Fibroblast of mammary gland (primary cell): ENCODE results near the gene DUOX2.
"Not testable (repeated sequence)": the region's sequence is repeated elsewhere in the genome, so short reads cannot be mapped to it uniquely, and the experiment has no call there.

Experiments
- DNase-seq: peaks from one replicate; pipeline ENCODE4 v3.0.0-alpha.2; 2010; ENCODE audit warnings: low read depth
- H3K4me3 ChIP-seq: 2 replicates; pipeline ENCODE4 v1.5.1; 2011; ENCODE audit warnings: low read depth, mild to moderate bottlenecking, low read length, moderate library complexity; ENCODE audit not compliant: control insufficient read depth
- CTCF ChIP-seq: conservative IDR thresholded peaks from 2 replicates; pipeline ENCODE4 v1.5.1; 2011; ENCODE audit warnings: low read depth, low read length, inconsistent platforms; ENCODE audit not compliant: control insufficient read depth, insufficient read depth

Gene DUOX2

DNA sequence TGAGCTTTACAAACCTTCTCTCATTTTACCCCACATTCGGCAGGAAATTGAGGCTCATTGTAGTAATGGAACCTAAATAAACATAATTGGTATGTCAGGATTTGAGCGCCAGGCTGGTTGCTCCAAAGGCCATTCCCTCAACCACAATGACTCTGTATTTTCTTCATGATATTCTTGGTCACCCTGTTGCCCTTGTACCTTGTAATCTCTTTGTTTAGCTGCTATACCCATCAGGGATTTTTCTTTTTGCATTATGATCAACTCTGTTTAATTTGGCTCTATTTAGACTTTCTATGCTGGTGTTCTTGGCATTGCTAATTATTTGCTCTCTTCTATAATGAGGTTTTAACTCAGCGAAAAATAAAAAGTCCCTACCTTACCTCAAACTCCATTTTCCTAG, 29.8 kb downstream of the DUOX2 start:
- DNase-seq = no peak
- no peak for TF ChIP-seq CTCF
- no peak overlapping the region for H3K4me3 ChIP-seq

GRCh38 chr15:45083223-45083622, 30.7 kb downstream of the DUOX2 start:
- TF ChIP-seq CTCF = no peak
- H3K4me3 ChIP-seq = no peak overlapping the region

DNA sequence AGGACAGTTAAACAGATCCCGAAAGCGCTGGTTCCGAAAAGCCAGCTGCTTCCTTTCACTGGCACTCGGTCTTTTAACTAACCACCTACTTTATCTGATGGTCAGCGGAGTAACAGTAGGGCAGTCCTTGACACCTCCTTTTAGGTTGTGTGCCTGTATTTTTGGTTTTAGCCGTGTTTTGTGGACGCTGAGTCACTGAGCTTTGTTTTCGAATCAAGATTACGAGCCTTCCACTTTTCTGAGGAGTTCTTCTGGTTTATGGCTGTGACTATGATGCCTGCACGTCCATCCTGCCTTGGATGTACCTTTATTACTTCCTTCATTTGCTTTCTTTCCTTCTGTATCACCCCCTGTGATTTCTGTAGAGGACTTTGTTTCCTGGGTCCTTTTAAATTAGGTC, 31.6 kb downstream of the DUOX2 start:
- not testable (repeated sequence) for H3K4me3 ChIP-seq, DNase-seq

More at GRCh38 chr15:45083223-45083622, 30.7 kb downstream of the DUOX2 start:
- no peak for DNase-seq

GRCh38 chr15:45080593-45080992, 33.4 kb downstream of the DUOX2 start:
- H3K4me3 ChIP-seq, DNase-seq: not testable (repeated sequence)

- not testable (repeated sequence) for H3K4me3 ChIP-seq, DNase-seq
Observed at GRCh38 chr15:45079628-45080246, 34.2 kb downstream of the DUOX2 start.

GRCh38 chr15:45079201-45079600, 34.8 kb downstream of the DUOX2 start:
- not testable (repeated sequence) for H3K4me3 ChIP-seq, DNase-seq

GRCh38 chr15:45077391-45077790, 36.6 kb downstream of the DUOX2 start:
- not testable (repeated sequence) for H3K4me3 ChIP-seq, DNase-seq

GRCh38 chr15:45075440-45076320, 38.3 kb downstream of the DUOX2 start:
- H3K4me3 ChIP-seq, DNase-seq: not testable (repeated sequence)

DNA sequence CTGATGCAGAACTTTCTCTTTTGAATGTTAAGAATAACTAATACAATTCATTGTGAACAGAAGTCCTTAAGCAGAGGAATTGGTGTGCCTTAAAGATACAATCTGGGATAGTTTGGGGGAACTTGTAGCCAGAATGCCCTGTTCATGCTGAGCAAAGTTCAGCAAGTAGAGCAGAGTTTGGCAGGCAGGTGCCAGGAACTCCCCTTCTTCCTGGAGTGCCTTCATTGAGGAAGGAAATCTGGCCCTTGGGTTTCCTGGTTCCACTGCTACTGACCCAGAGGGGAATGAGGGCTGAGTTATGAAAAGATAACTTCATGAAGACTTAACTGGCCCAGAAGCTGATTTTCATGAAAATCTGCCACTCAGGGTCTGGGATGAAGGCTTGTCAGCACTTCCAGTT, 40.4 kb downstream of the DUOX2 start:
- not testable (repeated sequence) for DNase-seq, H3K4me3 ChIP-seq

- DNase-seq = not testable (repeated sequence)
Observed at GRCh38 chr15:45069942-45070360, 44.0 kb downstream of the DUOX2 start.

GRCh38 chr15:45064386-45064785, 49.6 kb downstream of the DUOX2 start:
- no peak for TF ChIP-seq CTCF
- no peak overlapping the region for H3K4me3 ChIP-seq
- DNase-seq = peak; percentile 15

More at GRCh38 chr15:45069942-45070360, 44.0 kb downstream of the DUOX2 start:
- not testable (repeated sequence) for H3K4me3 ChIP-seq

DNA sequence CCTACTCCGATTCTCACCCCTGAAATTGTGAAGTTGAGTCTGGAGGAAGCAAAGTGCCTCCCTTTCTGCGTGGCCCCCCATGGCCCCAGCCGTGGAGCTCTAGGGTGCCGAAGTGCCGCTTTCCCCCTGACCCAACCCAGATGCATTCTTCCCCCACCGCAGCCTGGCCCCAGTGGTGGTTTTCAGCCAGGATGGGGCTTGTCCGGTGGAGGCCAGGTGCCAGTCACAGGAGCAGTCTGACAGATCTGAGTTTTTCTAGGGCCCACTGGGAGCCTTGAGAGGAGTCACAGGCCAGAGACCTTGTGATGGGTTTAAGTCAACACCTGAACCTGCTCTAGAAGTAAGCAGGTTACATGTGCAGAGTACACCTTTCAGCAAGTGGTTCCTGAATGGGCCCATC, 51.7 kb downstream of the DUOX2 start:
- DNase-seq, H3K4me3 ChIP-seq: not testable (repeated sequence)

DNA sequence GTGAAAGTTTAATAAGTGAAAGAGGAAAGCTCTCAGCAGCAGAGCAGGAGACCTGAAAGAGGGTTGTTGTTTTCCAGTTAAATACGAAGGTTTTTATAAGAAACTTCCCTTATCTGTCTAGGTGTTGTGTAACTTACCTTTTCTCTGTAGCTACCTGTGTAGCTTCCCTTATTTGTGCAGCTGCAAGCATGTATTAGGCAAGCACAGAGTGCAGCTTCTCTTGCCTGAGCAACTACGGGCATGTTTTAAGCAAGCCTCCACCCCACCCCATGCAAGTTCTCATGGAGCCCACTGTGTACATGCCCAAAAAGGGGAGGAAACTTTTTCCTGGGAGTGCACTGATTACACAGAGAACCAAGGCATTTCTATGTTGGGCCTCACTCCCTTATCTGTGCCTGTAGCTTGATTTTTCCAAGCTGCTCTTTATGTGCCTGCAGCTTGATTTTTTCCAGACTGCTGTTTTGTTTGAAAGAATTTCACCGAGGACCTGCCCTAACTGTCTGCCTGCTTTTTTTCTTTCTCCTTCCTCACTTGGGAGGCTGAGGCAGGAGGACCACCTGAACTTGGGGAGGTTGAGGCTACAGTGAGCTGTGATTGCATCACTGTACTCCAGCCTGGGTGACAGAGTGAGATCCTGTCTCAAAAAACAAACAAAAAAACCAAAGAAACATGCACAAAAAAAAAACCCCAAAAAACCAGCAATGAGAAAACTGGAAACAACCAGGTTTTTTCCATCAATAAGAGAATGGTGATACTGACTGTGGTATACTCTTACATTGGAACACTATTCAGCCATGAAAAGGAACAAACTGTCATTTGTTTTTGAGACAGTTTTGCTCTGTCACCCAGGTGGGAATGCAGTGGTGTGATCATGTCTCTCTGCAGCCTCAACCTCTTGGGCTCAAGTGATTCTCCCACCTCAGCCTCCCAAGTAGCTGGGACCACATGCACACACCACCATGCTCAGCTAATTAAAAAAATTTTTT, 55.0 kb downstream of the DUOX2 start:
- not testable (repeated sequence) for DNase-seq, H3K4me3 ChIP-seq

DNA sequence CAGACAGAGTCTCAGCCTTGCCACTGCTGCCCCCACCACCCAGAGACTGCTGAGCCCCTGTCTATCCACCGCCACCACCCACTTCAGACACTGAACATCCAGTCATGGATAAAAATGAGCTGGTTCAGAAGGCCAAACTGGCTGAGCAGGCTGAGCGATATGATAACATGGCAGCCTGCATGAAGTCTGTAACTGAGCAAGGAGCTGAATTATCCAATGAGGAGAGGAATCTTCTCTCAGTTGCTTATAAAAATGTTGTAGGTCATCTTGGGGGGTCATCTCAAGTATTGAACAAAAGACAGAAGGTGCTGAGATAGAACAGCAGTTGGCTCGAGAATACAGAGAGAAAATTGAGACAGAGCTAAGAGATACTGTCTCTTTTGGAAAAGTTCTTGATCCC, 61.3 kb downstream of the DUOX2 start:
- not testable (repeated sequence) for H3K4me3 ChIP-seq, DNase-seq
